Peyer's patch (tissue), 4 donors: ENCODE data around the gene ELANE. TPM values are rescaled to one million over a fixed set of nuclear protein-coding genes. Genes with fewer than 3 reads are reported as not detected.

Experiments
- DNase-seq, 3 donors: peaks; one replicate each; pipeline ENCODE4 v3.0.0-alpha.2; 2017 to 2019
- H3K27ac ChIP-seq, 4 donors: fragments of 200-600 bp; sonication (generic); one replicate each; pipeline ENCODE4 v1.5.1; 2016 to 2019
- H3K27me3 ChIP-seq, 2 donors: fragments of 200-600 bp; sonication (generic); one replicate each; pipeline ENCODE4 v1.5.1; 2019
- H3K36me3 ChIP-seq, 3 donors: fragments of 200-600 bp; sonication (generic); one replicate each; pipeline ENCODE4 v1.5.1; 2016 to 2019
- H3K4me1 ChIP-seq, 4 donors: fragments of 200-600 bp; sonication (generic); one replicate each; pipeline ENCODE4 v1.5.1; 2016 to 2019
- H3K4me3 ChIP-seq, 4 donors: fragments of 200-600 bp; sonication (generic); 1 replicate in 3 of 4; 2 replicates in 1 of 4; pipeline ENCODE4 v1.5.1; 2016 to 2019; ENCODE audit warnings: mild to moderate bottlenecking in 1 of 4
- H3K9me3 ChIP-seq, 4 donors: fragments of 200-600 bp; sonication (generic); one replicate each; pipeline ENCODE4 v1.5.1; 2016 to 2019; ENCODE audit warnings: mild to moderate bottlenecking in 1 of 4
- POLR2A ChIP-seq, 2 donors: fragments of 450-650 bp; IDR thresholded peaks; one replicate each; pipeline ENCODE4 v1.5.1; 2017; ENCODE audit warnings: antibody characterized with exemption in 2 of 2, mild to moderate bottlenecking in 2 of 2, moderate library complexity in 2 of 2
- total RNA-seq, 4 donors: library from RNA; depleted of rRNA; stranded (reverse); fragments of >200 nt; gene quantifications; one replicate each; pipeline ENCODE4 v1.1.0, GENCODE V29; 2016
- TF ChIP-seq, protein P1 (sequence below), 6 experiments: fragments of 450-650 bp in 4 of 6; fragments of 200-600 bp in 2 of 6; sonication (generic) in 1 of 6; IDR thresholded peaks; one replicate each; pipeline ENCODE4 v1.5.1; 2017 to 2019; ENCODE audit warnings: antibody characterized with exemption in 6 of 6, mild to moderate bottlenecking in 3 of 6, moderate library complexity in 1 of 6

The ELANE gene
- total RNA-seq, 4 donors from 2014 or later = not detected

DNA sequence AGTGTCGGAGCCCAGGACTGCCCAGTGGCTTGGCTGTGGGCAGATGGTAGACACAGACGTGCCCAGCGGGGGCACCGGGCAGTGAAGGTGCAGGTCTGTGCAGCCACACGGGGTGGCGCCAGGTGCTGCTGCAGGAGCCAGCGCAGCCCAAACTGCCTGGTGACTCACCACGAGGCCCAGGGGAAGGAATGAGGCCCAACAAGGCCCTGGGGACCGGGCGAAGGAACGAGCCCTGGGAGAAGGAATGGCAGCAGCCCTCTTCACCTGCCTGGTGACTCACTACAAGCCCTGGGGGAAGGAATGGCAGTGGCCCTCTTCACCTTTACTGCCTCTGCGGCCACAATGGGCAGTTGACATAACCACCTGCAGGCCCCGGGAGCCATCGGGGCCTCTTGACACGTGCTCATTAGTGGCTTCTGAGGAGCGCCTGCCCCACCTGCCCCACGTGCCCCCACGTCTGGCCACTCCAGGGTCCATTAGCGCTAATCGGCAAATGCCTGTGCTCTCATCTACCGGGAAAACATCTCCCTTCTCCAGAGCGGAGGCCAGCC is 31.6 kb downstream of the ELANE start:
- Histone ChIP-seq H3K4me3 (no peak overlapping the region), H3K36me3 (peaks cover 0 to 78% (median 0%) of the 10 kb centered on the region in 3 donors), H3K27me3 (no peaks in the 10 kb centered on the region), H3K9me3 (no peaks in the 10 kb centered on the region), H3K4me1 (no peaks in the 10 kb centered on the region), H3K27ac (no peak overlapping the region)
- no peak for DNase-seq
- no peak for TF ChIP-seq POLR2A (IDR thresholded peaks at IDR 0.05)
- TF ChIP-seq, protein P1, sequence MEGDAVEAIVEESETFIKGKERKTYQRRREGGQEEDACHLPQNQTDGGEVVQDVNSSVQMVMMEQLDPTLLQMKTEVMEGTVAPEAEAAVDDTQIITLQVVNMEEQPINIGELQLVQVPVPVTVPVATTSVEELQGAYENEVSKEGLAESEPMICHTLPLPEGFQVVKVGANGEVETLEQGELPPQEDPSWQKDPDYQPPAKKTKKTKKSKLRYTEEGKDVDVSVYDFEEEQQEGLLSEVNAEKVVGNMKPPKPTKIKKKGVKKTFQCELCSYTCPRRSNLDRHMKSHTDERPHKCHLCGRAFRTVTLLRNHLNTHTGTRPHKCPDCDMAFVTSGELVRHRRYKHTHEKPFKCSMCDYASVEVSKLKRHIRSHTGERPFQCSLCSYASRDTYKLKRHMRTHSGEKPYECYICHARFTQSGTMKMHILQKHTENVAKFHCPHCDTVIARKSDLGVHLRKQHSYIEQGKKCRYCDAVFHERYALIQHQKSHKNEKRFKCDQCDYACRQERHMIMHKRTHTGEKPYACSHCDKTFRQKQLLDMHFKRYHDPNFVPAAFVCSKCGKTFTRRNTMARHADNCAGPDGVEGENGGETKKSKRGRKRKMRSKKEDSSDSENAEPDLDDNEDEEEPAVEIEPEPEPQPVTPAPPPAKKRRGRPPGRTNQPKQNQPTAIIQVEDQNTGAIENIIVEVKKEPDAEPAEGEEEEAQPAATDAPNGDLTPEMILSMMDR (IDR thresholded peaks at IDR 0.05) = no peak

DNA sequence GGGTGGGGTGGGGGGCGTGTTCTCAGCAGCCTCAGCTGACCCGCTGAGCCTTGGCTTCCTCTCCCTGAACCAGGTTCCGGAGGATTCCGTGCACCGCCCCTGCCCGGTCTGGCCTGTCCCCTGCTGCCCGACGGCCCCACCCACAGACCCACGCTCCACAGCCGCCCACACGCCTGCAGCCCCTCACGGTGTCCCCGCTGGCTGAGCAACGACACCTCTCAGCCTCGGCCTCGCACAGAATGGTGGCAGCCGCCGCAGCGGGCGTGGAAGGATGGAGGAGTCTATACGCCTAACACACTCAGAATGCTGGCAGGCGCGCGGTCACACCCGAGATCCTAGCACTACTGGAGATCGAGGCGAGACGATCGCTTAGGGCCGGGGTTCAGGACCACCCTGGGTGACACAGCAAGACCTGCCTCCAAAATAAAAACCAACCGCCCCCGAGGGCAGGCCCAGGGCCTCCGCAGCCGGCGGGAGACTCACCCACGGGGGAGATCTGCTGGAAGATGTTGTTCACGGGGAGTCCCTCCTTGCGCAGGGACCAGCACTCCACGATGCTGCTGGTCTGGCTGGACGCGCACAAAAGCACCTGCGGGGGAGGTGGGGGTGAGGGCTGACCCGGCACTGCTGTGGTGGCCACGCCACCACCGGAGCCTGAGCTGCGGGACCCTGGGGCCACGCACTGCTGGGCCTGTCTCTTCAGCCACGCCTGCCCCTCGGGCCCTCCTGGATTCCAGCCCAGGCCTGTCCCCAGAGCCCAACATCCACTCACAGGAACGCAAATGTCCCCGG is 32.5 kb downstream of the ELANE start:
- H3K9me3 ChIP-seq = no peaks in the 10 kb centered on the region
- DNase-seq = no peak
- TF ChIP-seq, protein P1 (IDR thresholded peaks at IDR 0.05) = no peak
- TF ChIP-seq POLR2A (IDR thresholded peaks at IDR 0.05) = no peak
- H3K4me3 ChIP-seq = no peak overlapping the region
- no peak overlapping the region for H3K27ac ChIP-seq
- H3K4me1 ChIP-seq = no peaks in the 10 kb centered on the region
- no peaks in the 10 kb centered on the region for H3K27me3 ChIP-seq
- peaks cover 0 to 86% (median 0%) of the 10 kb centered on the region in 3 donors for H3K36me3 ChIP-seq

- Histone ChIP-seq H3K4me1 (no peaks in the 10 kb centered on the region), H3K27me3 (no peaks in the 10 kb centered on the region), H3K36me3 (peaks cover 0 to 86% (median 0%) of the 10 kb centered on the region in 3 donors), H3K9me3 (no peaks in the 10 kb centered on the region), H3K4me3 (no peak overlapping the region), H3K27ac (no peak overlapping the region)
- TF ChIP-seq POLR2A (IDR thresholded peaks at IDR 0.05) = no peak
- TF ChIP-seq, protein P1 (IDR thresholded peaks at IDR 0.05) = no peak
- DNase-seq = no peak
These were observed 33.6 kb downstream of the ELANE start for GRCh38 chr19:885536-886224.

GRCh38 chr19:887072-887471 is 35.0 kb downstream of the ELANE start:
- TF ChIP-seq, protein P1 (IDR thresholded peaks at IDR 0.05) = no peak
- TF ChIP-seq POLR2A (IDR thresholded peaks at IDR 0.05) = no peak
- H3K9me3 ChIP-seq = no peaks in the 10 kb centered on the region
- peaks cover 0 to 78% (median 0%) of the 10 kb centered on the region in 3 donors for H3K36me3 ChIP-seq
- H3K4me3 ChIP-seq = no peak overlapping the region
- H3K27me3 ChIP-seq = no peaks in the 10 kb centered on the region
- DNase-seq = no peak
- H3K27ac ChIP-seq = no peak overlapping the region
- H3K4me1 ChIP-seq = peaks cover 0 to 10% (median 3%) of the 10 kb centered on the region in 4 donors

DNA sequence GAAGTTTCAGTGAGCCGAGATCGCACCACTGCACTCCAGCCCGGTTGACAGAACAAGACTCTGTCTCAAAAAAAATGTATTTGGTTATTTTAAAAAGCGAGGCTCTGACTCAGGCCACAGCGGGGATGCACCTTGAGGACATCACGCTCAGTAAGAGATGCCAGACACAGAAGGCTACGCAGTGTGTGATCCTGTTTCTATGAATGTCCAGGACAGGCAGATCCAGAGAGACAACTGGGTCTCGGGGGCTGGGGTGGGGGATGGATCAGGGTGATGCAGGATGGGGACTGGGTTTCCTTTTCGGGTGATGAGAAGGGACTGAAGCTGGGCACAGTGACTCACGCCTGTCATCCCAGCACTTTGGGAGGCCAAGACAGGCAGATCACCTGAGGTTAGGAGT is 35.5 kb downstream of the ELANE start:
- H3K9me3 ChIP-seq = no peaks in the 10 kb centered on the region
- no peak for DNase-seq
- H3K36me3 ChIP-seq = peaks cover 0 to 73% (median 0%) of the 10 kb centered on the region in 3 donors
- H3K27me3 ChIP-seq = no peaks in the 10 kb centered on the region
- H3K27ac ChIP-seq = no peak overlapping the region
- peaks cover 0 to 12% (median 5%) of the 10 kb centered on the region in 4 donors for H3K4me1 ChIP-seq
- TF ChIP-seq, protein P1 (IDR thresholded peaks at IDR 0.05) = no peak
- no peak for TF ChIP-seq POLR2A (IDR thresholded peaks at IDR 0.05)
- no peak overlapping the region for H3K4me3 ChIP-seq
